ACHN (cell line): Measurements from ENCODE around the gene GRID1.
A peak's percentile ranks its signal among the peaks of the same experiment; 100 is the strongest.

Source experiments
- DNase-seq: peaks from one replicate; pipeline ENCODE4 v3.0.0-alpha.2; 2015
- in situ Hi-C: cut with HindIII; loops from 2 replicates; pipeline ENCODE4 v1.10.0; 2017; ENCODE audit warnings: low sequenced_read_pairs, low pct_ligation_motif_present, low pct_unique_long_range_greater_than_20kb

The GRID1 gene

DNA sequence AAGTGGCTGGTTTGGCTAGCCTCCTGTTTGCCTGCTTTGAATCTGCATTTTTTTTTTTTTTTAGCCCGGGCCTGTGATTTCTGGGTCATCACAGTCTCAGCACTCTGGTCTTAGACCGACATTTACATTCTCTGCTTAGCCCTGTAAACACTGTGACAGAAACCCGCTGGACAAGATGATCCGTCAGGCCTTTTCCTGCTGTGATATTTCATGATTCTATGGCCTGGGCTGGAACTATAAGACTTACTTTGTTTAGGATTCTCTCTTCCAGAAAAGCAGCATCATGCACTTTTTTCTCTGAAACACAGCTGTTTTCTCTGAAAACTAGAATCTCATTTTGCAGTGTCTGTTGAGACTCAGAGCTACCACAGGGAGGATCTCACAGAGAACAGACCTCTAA, 705.5 kb downstream of the GRID1 start:
- DNase-seq: no peak
- in situ Hi-C loops: no loop called here

DNA sequence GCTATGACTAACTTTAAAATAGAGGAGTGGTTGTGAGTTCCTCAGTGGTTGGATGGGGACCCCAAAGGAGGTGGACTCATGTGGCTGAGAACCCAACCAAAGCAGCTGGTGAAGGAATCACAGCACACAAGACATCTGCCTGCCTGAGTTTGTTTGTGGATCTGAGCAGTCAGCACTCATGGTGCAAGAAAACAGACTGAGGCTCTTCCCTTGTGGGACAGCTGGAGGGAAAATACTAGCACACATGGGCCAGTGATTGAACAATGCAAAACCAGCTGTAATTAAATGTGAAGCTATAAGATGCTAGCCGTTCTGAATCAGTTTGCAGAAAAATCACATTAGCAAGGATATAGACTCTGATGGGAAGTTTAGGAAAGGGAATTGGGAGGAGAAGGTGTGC, 707.3 kb downstream of the GRID1 start:
- DNase-seq: no peak

DNA sequence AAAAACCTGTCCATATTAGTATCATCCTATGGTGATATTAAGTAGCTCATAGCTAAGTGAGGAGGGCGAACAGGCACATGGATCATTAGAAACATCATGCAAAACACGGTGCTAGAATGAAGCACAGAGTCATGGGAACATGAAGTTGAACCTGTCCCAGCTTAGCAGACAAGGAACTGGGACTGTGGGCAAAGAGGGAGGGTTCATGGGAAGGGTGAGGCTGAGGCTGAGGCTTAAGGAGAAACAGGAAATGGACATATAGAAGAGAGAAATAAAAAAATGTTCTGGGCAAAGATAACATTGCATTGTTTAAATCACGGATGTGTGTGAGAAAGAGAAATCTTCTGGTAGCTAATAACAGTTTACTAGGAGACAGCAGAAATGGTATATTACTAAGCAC, 708.1 kb downstream of the GRID1 start:
- no peak for DNase-seq
- in situ Hi-C loops: no loop called here

More for the DNA sequence above, 707.3 kb downstream of the GRID1 start:
- in situ Hi-C loops: no loop called here

DNA sequence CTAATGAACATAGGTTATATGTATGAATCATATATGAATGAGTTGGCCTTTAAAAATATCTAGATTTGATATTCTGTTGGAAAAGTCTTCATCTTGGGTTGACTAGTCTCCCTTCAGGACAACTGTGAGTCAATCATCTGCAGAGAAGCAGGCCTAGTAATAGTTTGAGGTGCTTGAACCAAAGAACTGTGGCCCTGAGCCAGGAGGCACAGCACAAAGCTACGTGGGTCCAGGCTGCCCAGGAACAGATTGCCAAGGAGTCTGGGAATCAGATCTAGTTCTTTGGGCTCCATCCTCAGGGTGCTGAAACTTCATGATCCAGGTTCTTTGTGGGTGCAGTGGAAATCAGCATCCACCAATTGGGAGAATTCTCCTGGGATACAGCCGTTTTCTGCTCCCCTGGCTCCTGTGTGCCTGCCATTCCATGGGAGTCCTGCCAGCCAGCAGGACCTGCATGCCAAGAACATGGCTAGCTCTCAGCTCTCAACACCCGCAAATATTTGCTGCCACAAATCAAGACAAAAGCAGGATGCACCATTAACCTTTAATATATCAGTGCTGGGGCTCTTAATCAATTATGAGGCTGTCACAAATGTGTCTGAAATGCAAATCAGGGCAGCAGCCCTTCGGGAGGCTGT, 709.0 kb downstream of the GRID1 start:
- in situ Hi-C loops: no loop called here

DNA sequence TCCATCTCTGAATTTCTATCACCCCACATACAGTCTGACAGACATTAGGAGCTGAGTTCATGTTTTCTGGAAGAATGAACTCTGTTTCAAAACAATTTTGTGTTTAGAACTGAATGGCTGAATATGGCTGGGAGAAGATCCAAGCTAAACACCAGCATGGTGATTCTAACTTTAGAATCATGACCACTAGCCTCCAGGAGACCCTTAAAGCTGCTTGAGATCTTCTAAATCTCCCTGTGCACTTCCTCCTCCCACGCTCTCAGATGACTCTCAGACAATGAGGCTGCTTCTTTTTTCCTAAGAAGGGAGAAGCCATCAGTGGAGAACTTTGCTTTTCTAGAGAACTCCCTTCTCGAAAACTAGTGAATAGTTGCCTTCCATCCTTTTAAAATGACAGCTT, 711.2 kb downstream of the GRID1 start:
- no peak for DNase-seq
- in situ Hi-C loops: no loop called here

More for the DNA sequence above, 709.0 kb downstream of the GRID1 start:
- no peak for DNase-seq

DNA sequence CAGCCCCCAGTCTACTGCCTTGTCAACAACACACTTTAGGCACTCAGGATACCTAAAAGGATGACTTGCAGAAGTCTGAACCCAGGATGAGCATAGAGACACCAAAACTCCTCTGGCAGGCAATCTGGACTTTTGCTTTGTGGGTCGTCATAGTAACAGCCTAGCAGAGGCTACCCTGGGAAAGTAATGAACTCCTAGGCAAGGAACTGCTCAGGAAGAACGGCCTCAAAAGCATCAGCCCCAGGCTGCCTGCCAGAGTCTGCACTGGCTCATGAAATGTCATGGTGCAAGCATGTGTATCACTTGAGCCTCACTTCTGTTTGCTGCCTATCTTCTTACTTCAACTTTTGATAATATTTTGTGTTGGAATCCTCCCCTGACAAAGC, 715.1 kb downstream of the GRID1 start:
- DNase-seq: peak; percentile 37
- in situ Hi-C loops: no loop called here

DNA sequence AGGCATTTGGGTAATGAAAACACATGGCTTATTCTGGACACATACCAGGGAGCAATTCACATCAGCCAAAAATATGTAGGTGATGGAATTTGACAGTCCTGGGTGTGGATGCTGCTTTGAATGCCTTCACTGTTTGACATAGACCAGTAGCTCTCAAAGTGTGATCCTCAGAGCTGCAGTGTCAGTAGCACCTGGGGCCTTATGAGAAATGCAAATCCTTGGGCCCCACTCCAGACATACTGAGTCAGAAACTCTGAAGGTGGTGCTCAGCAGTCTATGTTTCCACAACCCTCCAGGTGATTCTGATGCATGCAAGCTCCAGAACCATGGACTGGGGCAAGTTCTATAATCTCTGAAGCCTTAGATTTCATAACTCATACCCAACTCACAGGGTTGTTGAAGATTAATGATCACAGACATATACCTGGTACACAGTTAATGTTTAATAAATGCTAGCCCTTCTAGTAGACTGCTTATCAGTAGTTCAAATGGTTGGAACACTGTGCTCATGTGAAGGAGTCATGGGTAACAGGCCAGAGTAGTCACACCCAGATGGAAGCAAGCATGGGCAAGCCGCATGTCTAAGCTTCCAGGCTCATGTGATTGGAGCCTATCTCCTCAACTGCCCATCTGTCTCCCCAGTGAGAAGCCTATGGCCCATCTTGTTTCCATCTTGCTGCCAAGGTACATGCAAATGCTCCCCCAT, 715.7 kb downstream of the GRID1 start:
- in situ Hi-C loops: no loop called here
- no peak for DNase-seq

DNA sequence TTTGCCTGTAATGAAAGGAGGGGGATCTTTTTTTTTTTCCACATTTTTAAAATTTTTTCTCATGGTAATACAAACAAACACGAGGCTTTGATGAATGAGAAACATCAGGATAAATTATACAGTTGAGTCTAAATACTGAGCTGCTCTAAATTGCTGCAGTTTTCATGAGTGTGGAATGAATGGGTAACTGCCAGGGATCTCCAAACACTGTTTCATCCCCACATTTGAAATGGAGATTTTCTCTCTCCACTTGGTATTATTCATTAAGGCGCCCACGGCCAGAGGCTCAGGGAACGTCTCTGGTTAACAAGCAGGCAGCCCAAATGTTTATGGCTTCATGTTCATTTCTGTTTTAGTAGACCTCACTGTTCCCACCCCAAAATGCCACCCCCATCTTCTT, 717.1 kb downstream of the GRID1 start:
- no peak for DNase-seq
- in situ Hi-C loops: no loop called here

DNA sequence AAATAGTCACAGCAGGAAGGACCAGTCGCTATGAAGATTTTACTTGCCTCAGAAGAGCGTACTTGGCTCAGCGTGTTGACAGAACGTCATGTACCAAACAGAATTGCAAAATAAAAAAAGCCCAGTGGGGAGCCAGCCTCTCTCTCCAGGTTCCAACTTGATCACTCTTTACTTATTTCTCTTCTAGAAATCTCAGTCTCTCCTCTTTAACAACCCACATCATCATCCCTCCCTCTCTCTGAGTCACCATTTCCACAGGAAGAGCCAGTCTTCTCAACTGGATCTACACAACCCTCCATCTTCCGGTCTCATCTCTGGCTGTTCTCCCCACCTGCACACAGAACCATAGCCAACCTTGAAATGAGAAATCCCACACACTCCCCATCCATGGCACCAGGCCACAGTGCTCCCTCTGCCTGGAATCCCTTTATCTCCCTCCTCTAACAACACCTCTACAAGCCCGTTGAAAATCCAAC, 718.3 kb downstream of the GRID1 start:
- no peak for DNase-seq
- in situ Hi-C loops: no loop called here

DNA sequence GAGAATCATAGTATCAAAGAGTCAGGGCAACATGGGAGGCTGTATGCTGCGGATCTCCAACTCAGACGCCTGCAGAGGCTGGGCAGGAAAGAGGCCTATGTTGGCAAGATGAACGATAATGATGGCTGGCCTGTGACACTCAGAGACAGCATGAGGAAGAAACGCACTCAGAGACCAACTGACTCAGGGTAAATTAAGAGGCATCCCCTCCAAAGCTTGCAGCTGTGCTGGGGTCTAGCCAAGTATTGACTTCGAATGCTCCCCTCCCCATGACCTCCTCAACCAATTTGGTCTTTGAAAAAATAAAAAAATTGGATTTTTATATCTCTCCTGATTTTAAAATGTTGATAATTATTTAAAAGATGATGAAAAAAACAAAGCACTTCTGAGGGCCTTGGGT, 718.9 kb downstream of the GRID1 start:
- in situ Hi-C loops: no loop called here

DNA sequence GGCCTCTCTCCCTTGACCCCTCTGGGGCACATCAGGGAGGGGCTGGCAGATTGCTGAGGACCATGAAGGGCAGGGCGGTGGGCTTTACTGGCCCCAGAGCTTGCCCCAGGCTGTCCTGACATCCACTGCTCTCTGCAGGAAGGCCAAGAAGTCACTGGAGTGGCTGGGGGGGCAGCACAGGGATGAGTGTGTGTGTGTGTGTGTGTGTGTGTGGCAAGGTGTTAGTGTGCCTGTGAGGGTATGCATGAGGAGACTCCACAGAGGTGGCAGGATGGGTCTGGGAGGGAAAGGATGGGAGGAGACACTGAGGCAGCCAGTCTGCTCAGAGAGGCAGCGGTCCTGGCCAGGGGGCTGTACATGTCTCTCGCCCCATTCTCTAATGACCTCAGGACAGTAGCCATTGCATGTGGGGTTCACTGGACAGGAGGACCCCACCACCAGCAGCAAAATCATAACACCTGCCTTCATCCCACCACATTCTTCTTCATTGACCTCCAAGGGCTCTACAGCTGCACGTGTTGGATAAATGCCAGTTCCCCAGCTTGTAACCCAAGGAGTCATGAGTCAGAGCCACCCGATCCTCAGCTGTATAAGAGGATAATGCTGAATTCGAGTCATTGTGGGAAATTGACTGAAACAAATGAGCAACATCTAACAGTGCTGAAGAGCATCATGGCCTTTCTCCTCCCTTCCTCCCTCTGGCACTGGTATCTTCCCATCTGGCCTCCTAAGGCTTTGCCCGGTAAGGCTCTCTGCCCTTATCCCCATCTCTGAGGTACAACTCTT, 720.5 kb downstream of the GRID1 start:
- DNase-seq: peak; percentile 71
- in situ Hi-C loops: no loop called here

More for the DNA sequence above, 718.9 kb downstream of the GRID1 start:
- DNase-seq: no peak

DNA sequence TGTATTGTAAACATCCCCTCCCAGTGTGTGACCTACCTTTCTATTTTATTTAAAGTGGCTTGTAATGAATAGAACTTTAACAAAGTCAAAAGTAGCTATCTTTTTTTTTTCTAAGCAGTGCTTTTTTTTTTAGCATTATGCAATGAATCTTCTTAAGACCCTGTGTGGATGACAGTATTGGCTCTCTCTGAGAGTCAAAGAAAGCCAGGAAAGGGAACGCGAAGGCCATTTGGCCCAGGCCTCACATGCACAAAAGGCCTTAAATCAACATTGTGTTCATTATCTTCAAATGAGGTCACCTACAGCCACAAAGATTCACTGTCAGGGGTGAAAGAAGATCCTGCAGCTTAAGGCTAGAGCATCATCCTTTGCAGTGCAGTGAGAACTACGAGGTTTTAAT, 721.5 kb downstream of the GRID1 start:
- in situ Hi-C loops: no loop called here
- DNase-seq: no peak

DNA sequence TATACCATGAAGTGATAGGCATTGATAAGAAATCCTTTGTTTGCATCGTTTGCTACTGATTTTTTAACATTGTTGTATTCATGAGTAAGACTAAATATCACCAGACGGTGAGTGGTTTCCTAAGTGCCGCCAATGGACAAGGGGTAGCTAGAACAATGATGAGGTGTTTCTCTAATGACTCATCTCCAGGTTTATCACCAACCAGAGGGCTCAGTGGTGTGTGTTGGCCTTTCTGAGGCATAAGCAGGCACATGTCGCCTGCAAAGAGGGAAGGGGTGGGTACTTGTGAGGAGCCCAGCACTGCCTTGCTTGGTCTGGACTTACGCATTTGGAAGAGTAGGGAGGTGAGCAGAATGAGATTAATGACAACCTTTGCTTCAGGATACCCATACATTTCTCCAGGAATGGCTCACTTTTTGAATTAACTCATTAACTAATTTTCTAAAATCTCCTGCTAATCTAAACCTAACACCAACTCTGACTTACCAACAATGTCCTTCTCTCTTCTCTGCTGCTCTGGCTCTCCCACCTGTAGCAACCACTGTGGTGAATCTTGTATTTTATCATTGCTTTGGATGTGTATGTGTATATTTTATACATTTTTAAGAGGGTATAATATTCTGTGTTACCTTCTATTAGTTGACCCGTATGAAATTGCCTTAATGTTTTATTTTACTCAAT, 722.6 kb downstream of the GRID1 start:
- DNase-seq: peak; percentile 88
- in situ Hi-C loops: no loop called here

DNA sequence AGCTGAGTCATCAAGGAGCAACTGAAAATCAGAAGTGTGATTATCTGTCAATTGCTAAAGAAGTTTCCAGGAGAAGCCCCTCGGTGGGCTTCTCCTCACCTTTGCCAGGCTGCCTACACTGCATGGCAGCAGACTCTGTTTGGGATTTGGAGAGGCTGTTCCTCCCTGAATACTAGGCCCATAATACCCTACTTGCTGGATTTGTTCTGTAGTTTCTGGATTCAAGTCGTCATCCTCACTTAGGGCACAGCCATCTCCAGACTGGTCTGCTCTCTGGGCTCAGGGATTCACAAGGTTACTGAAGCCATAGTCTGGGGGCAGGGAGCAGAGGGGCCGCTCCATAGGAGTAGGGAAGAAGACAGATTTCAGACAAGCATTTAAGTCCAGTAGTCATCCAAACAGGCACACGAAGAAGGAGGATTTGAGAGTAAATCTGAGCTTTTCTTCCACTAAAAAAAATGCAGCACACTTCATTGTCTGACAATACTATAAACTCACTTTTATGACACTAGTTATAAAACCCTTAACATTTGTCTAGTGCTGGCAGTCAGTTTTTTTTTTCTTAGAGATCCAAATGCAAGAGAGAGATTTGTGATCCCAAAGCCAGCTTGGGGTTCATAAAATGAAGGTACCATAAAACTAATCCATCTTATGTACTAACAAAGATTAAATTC, 723.3 kb downstream of the GRID1 start:
- in situ Hi-C loops: no loop called here

DNA sequence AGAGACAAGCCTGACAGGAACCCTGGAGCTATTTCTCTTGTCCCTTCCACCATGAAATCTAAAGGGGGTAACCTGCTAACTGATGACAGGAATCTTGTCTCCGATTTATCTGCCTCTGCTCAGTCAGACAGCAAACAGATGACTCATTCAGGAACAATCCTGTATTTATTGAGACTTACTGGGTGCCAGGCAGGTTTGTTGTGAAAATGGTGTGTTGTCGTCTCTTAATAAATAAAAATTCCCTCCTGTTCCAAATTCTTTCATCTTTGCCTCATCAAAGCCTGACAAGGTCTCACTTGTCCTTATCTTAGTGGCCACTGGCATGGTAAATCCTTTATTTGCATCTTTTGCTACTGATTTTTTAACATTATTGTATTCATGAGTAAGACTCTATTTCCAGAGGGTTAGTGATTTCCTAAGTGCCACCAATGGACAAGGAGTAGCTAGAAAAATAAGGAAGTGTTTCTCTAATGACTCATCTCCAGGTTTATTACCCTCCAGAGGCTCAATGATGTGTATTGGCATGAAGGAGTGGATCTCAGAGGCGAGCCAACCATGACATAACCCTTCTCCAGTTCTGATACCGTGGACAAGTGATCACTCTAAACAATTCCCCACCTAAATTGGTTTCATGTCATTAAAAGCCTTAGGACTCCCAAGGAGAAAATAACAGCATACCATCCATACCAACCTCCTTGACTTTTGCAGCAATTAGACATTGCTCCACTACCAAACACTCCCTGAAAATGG, 724.0 kb downstream of the GRID1 start:
- DNase-seq: peak; percentile 95
- in situ Hi-C loops: no loop called here

More for the DNA sequence above, 723.3 kb downstream of the GRID1 start:
- DNase-seq: peak; percentile 26

DNA sequence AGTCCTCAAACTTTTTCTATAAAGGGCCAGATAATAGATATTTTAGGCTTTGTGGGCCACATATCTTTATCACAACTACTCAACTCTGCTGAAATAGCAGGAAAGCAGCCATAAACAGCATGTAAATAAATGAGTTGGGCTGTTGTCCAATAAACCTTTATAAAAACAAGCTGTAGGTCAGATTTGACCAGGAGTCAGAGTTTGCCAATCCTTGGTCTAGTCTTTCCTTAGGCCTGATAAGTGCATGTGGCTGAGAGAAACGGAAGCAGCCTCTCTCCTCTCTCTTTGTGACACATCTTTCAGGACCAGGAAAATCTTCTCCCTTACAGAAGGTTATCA, 724.5 kb downstream of the GRID1 start:
- in situ Hi-C loops: no loop called here
- DNase-seq: no peak

DNA sequence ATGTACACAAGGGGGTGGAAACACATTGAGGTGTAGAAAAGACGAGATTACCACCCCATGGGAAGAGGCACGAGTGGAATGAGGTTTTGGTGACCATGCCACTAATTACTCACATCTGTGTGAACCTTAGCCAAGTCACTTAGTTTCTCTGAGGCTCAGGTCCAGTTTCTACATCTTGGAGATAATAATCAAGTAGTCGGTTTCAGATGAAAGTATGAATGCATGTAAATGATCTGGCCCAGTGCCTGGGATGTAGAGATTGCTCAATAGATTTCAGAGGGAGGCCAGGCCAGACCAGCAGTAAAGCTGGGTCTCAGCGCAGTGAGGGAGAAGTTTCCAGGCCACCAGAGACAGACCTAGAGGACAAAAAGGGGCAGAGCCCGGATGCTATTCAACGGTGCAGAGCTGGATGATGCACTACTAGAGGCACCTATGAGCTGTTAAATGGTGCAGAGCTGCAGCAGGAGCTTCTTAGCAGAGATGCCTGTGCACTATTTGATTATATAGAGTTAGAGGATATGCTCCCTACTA, 725.1 kb downstream of the GRID1 start:
- DNase-seq: peak; percentile 11
- in situ Hi-C loops: no loop called here

DNA sequence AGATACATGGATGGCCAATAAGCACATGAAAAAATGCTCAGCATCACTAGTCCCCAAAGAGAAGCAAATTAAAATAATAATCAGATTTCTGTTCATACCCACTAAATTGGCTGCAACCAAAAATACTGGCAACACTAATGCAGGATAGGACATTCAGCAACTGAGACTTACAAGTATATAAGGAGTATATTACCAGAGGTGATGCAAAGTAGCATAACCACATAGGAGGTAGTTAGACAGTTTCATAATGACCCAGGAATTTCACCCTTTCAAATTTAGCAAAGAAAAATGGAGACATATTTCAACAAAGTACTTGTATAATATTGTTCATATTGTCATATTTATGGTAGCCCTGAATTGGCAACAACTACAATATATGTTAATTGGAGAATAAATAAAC, 727.8 kb downstream of the GRID1 start:
- in situ Hi-C loops: no loop called here
- DNase-seq: no peak
